HG02642 (cell line): Measurements from ENCODE around the gene OR10K1.
"Not testable (repeated sequence)": the region's sequence is repeated elsewhere in the genome, so short reads cannot be mapped to it uniquely, and the experiment has no call there.

Source experiments
- ATAC-seq: cut with Tn5 transposase; IDR thresholded peaks from one replicate; pipeline ENCODE4 v1.9.1; 2021; ENCODE audit warnings: mild to moderate bottlenecking; ENCODE audit not compliant: unreplicated experiment, poor library complexity

OR10K1 gene

GRCh38 chr1:158461534-158461933, at the start of gene OR10K1:
Gene OR10K1 (plus strand): TSS chr1:158461834. CDS start chr1:158465562, 3,728 bp downstream.
- no peak for ATAC-seq

- no peak for ATAC-seq
Observed at GRCh38 chr1:158414651-158415345, 46.8 kb upstream of the OR10K1 start.

GRCh38 chr1:158417586-158417985, 44.0 kb upstream of the OR10K1 start:
- no peak for ATAC-seq

- no peak for ATAC-seq
Observed at GRCh38 chr1:158422212-158422611, 39.4 kb upstream of the OR10K1 start.

- no peak for ATAC-seq
Observed at GRCh38 chr1:158425027-158425426, 36.6 kb upstream of the OR10K1 start.

- ATAC-seq, result no peak
Observed at GRCh38 chr1:158426137-158426536, 35.5 kb upstream of the OR10K1 start, which contains the start of gene OR10K2. Gene OR10K2 (minus strand): TSS chr1:158426237. CDS start chr1:158420866, 5,371 bp downstream.

GRCh38 chr1:158430163-158430562, 31.5 kb upstream of the OR10K1 start:
- ATAC-seq, result not testable (repeated sequence)

GRCh38 chr1:158434741-158435140, 26.9 kb upstream of the OR10K1 start:
- no peak for ATAC-seq

- ATAC-seq, result no peak
Observed at GRCh38 chr1:158445376-158445775, 16.3 kb upstream of the OR10K1 start.

- ATAC-seq, result no peak
Observed at GRCh38 chr1:158454537-158454936, 7.1 kb upstream of the OR10K1 start.

- no peak for ATAC-seq
Observed at GRCh38 chr1:158457246-158457645, 4.4 kb upstream of the OR10K1 start.

GRCh38 chr1:158458263-158458662, 3.4 kb upstream of the OR10K1 start:
- ATAC-seq, result no peak

GRCh38 chr1:158471920-158472319, 10.3 kb downstream of the OR10K1 start, which contains the start of gene OR10R2:
Gene OR10R2 (plus strand): TSS chr1:158472220. CDS start chr1:158472326, 106 bp downstream.
- no peak for ATAC-seq

- ATAC-seq, result no peak
Observed at GRCh38 chr1:158485455-158485854, 23.8 kb downstream of the OR10K1 start.

- ATAC-seq, result no peak
Observed at GRCh38 chr1:158491316-158491715, 29.7 kb downstream of the OR10K1 start.

- ATAC-seq, result no peak
Observed at GRCh38 chr1:158493054-158493453, 31.4 kb downstream of the OR10K1 start.

GRCh38 chr1:158494796-158495195, 33.2 kb downstream of the OR10K1 start:
- no peak for ATAC-seq

- no peak for ATAC-seq
Observed at GRCh38 chr1:158496374-158496773, 34.7 kb downstream of the OR10K1 start.

- ATAC-seq, result no peak
Observed at GRCh38 chr1:158506369-158506987, 44.8 kb downstream of the OR10K1 start.

- no peak for ATAC-seq
Observed at GRCh38 chr1:158507511-158507910, 45.9 kb downstream of the OR10K1 start.

GRCh38 chr1:158509471-158510156, 48.0 kb downstream of the OR10K1 start:
- no peak for ATAC-seq
